ENCODE measurements around the gene RGL1. TPM values are rescaled to one million over a fixed set of nuclear protein-coding genes. Genes with fewer than 3 reads are reported as not detected.

RGL1 gene
- total RNA-seq, 1 donor from 2014 or later = 3.0 TPM

- DNase-seq = no peak
- ATAC-seq (ENCODE audit: low read depth) = no peak
- H3K9me3 Mint-ChIP-seq = no peaks in the 10 kb centered on the region
- H3K27me3 Mint-ChIP-seq = peaks cover 4% of the 10 kb centered on the region
- ChIA-PET CTCF (interaction anchor here (1.6 kb wide), 1 partner anchor 34 kb away, joined by 5 read pairs; no protein-coding TSS in a partner anchor), POLR2A (interaction anchor here (1.1 kb wide), 1 partner anchor 21 kb away, joined by 3 read pairs; no protein-coding TSS in a partner anchor)
- H3K36me3 Mint-ChIP-seq (ENCODE audit: low read depth) = no peaks in the 10 kb centered on the region
- H3K4me1 Mint-ChIP-seq = no peaks in the 10 kb centered on the region
- no peak overlapping the region for H3K4me3 Mint-ChIP-seq
- no peak overlapping the region for H3K27ac Mint-ChIP-seq
- intact Hi-C loops (cut with micrococcal nuclease) = no loop called here
- TF ChIP-seq CTCF (IDR thresholded peaks at IDR 0.05) = no peak
These were observed 76.6 kb downstream of the RGL1 start for GRCh38 chr1:183881387-183882131.

GRCh38 chr1:183882335-183883167 is 77.6 kb downstream of the RGL1 start:
- ChIA-PET POLR2A (interaction anchor here (0.8 to 1.1 kb wide), 2 partner anchors 20 to 40 kb away, joined by 3 read pairs; no protein-coding TSS in a partner anchor), CTCF (interaction anchor here (1.6 kb wide), 1 partner anchor 33 kb away, joined by 5 read pairs; no protein-coding TSS in a partner anchor)
- no peaks in the 10 kb centered on the region for H3K36me3 Mint-ChIP-seq (ENCODE audit: low read depth)
- no peak for TF ChIP-seq CTCF (IDR thresholded peaks at IDR 0.05)
- ATAC-seq (ENCODE audit: low read depth) (no peak), DNase-seq (no peak)
- peaks cover 4% of the 10 kb centered on the region for H3K27me3 Mint-ChIP-seq
- no peaks in the 10 kb centered on the region for H3K4me1 Mint-ChIP-seq
- intact Hi-C loops (cut with micrococcal nuclease) = no loop called here
- no peak overlapping the region for H3K4me3 Mint-ChIP-seq
- no peak overlapping the region for H3K27ac Mint-ChIP-seq
- H3K9me3 Mint-ChIP-seq = no peaks in the 10 kb centered on the region

GRCh38 chr1:183883623-183884022 is 78.7 kb downstream of the RGL1 start:
- ChIA-PET CTCF (no interaction called here), POLR2A (no interaction called here)
- H3K36me3 Mint-ChIP-seq (ENCODE audit: low read depth) = no peaks in the 10 kb centered on the region
- no peaks in the 10 kb centered on the region for H3K9me3 Mint-ChIP-seq
- H3K4me3 Mint-ChIP-seq = no peak overlapping the region
- H3K4me1 Mint-ChIP-seq = peaks cover 5% of the 10 kb centered on the region
- peaks cover 4% of the 10 kb centered on the region for H3K27me3 Mint-ChIP-seq
- intact Hi-C loops (cut with micrococcal nuclease) = no loop called here
- DNase-seq (no peak), ATAC-seq (ENCODE audit: low read depth) (no peak)
- no peak for TF ChIP-seq CTCF (IDR thresholded peaks at IDR 0.05)
- H3K27ac Mint-ChIP-seq = no peak overlapping the region

- Mint-ChIP-seq H3K36me3 (ENCODE audit: low read depth) (no peaks in the 10 kb centered on the region), H3K27ac (no peak overlapping the region)
- POLR2A ChIA-PET = no interaction called here
These were observed 79.6 kb downstream of the RGL1 start for GRCh38 chr1:183884526-183884925.

More at GRCh38 chr1:183884526-183884925, 79.6 kb downstream of the RGL1 start:
- CTCF ChIA-PET = interaction anchor here (0.9 kb wide), 1 partner anchor 31 kb away, joined by 3 read pairs; no protein-coding TSS in a partner anchor
- H3K4me3 Mint-ChIP-seq = no peak overlapping the region
- ATAC-seq (ENCODE audit: low read depth) (no peak), DNase-seq (no peak)
- H3K27me3 Mint-ChIP-seq = peaks cover 4% of the 10 kb centered on the region
- H3K4me1 Mint-ChIP-seq = peaks cover 5% of the 10 kb centered on the region
- no peaks in the 10 kb centered on the region for H3K9me3 Mint-ChIP-seq
- intact Hi-C loops (cut with micrococcal nuclease) = no loop called here
- no peak for TF ChIP-seq CTCF (IDR thresholded peaks at IDR 0.05)
